H1 (cell line): ENCODE data around the gene PDCD6IP.

Source experiments
- BACH1 ChIP-seq: IDR thresholded peaks from 2 replicates; pipeline ENCODE4 v1.6.1; 2012; ENCODE audit warnings: low read length, improper control_type of control experiment
- CTCF ChIP-seq, 3 experiments: IDR thresholded peaks; 1 replicate in 2 of 3; 2 replicates in 1 of 3; pipeline versions ENCODE4 v1.5.1 to v1.6.1; 2011; ENCODE audit warnings: low read length in 3 of 3, mild to moderate bottlenecking in 3 of 3, inconsistent platforms in 2 of 3, low read depth in 1 of 3, moderate library complexity in 1 of 3; ENCODE audit not compliant: insufficient read depth in 1 of 3; ENCODE audit errors: control extremely low read depth in 1 of 3
- SP2 ChIP-seq: IDR thresholded peaks from 2 replicates; pipeline ENCODE4 v1.6.1; 2012; ENCODE audit warnings: mild to moderate bottlenecking, low read length, inconsistent platforms

DNA sequence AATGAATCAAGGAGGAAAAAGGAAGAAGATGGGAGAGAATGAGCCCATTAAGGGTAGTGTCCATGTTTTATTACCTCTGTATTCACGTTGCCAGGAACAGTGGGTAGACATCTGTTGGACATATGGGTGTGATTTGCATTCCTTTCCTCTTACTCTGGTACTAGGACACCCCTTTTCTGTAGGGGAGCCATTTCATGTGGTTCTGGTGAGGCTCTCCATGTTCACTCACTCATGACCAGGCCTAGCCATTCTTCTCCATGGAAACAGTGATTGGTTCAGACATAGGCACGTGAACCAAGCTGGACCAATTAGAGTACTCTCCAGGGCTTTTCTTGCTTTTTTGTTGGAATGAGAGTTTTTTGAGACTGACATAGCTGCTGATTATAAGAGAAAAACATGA lies 39.6 kb upstream of the PDCD6IP start:
- no peak for TF ChIP-seq CTCF (IDR thresholded peaks at IDR 0.05; ENCODE audit: control extremely low read depth in 1 of 3, insufficient read depth in 1 of 3, low read depth in 1 of 3, low read length in 3 of 3)
- no peak for TF ChIP-seq SP2
- TF ChIP-seq BACH1: no peak
